Testis (tissue), 3 donors: Measurements from ENCODE around the gene ANO4. TPM values are rescaled to one million over a fixed set of nuclear protein-coding genes. Genes with fewer than 3 reads are reported as not detected.

Experiments
- DNase-seq: peaks from one replicate; pipeline ENCODE4 v3.0.0-alpha.2; 2019
- H3K27ac ChIP-seq, 2 donors: fragments of 200-600 bp; sonication (generic); one replicate each; pipeline ENCODE4 v1.5.1; 2019
- H3K27me3 ChIP-seq: fragments of 200-600 bp; sonication (generic); one replicate; pipeline ENCODE4 v1.5.1; 2019
- H3K36me3 ChIP-seq: fragments of 200-600 bp; sonication (generic); one replicate; pipeline ENCODE4 v1.5.1; 2017; ENCODE audit warnings: low read depth; ENCODE audit errors: missing control alignments
- H3K4me1 ChIP-seq: fragments of 200-600 bp; sonication (generic); one replicate; pipeline ENCODE4 v1.5.1; 2019
- H3K4me3 ChIP-seq, 2 donors: fragments of 200-600 bp; sonication (generic); one replicate each; pipeline ENCODE4 v1.5.1; 2017 to 2019
- H3K9me3 ChIP-seq: fragments of 200-600 bp; sonication (generic); one replicate; pipeline ENCODE4 v1.5.1; 2017
- CTCF ChIP-seq, 3 experiments: fragments of 450-650 bp in 2 of 3; fragments of 200-600 bp in 1 of 3; sonication (generic) in 1 of 3; IDR thresholded peaks; one replicate each; pipeline ENCODE4 v1.5.1; 2016 to 2019; ENCODE audit warnings: antibody characterized with exemption in 3 of 3, mild to moderate bottlenecking in 2 of 3, moderate library complexity in 1 of 3
- POLR2A ChIP-seq: fragments of 450-650 bp; IDR thresholded peaks from one replicate; pipeline ENCODE4 v1.6.1; 2017; ENCODE audit warnings: antibody characterized with exemption, mild to moderate bottlenecking, moderate library complexity
- WGBS, 2 donors: methylation state at CpG; one replicate each; pipeline ENCODE4 v1.1.5; 2018; 5-methylcytosine and 5-hydroxymethylcytosine counted together
- intact Hi-C: fragments of 100-400 bp; cut with DNase I; formaldehyde crosslinking; loops from one replicate; pipeline ENCODE4 v1.15.1; 2023; ENCODE audit warnings: low total_unique reads
- polyA plus RNA-seq: library from polyadenylated mRNA; stranded (reverse); fragments of 350-450 nt; fragmentation: Illumina TruSeq; extraction: RNeasy Lipid Tissue Mini Kit (QIAGEN cat#74804); gene quantifications from one replicate; pipeline ENCODE4 v1.2.3, GENCODE V29; 2014; ENCODE audit warnings: low read depth, low replicate concordance; ENCODE audit not compliant: insufficient read depth
- total RNA-seq, 2 donors: library from RNA; depleted of rRNA; stranded (reverse); fragments of >200 nt; gene quantifications; one replicate each; pipeline ENCODE4 v1.2.3, GENCODE V29; 2016

ANO4 gene
- total and polyA plus RNA-seq, 3 donors from 2014 or later, result 2.4 to 13.0 (median 9.5) TPM

GRCh38 chr12:100953217-100953616 is 158.6 kb downstream of the ANO4 start:
- Histone ChIP-seq H3K36me3 (no peaks in the 10 kb centered on the region), H3K27ac (no peak overlapping the region), H3K27me3 (no peaks in the 10 kb centered on the region), H3K4me3 (no peak overlapping the region), H3K9me3 (no peaks in the 10 kb centered on the region), H3K4me1 (peaks cover 3% of the 10 kb centered on the region)
- TF ChIP-seq POLR2A, result no peak
- TF ChIP-seq CTCF (IDR thresholded peaks at IDR 0.05), result no peak
- no peak for DNase-seq
- intact Hi-C loops, result no loop called here

GRCh38 chr12:100953677-100954076 is 159.1 kb downstream of the ANO4 start:
- intact Hi-C loops, result no loop called here
- 79 to 90% methylated on average over 2 of the region's 2 CpGs for WGBS, 2 donors
- TF ChIP-seq POLR2A (no peak), CTCF (IDR thresholded peaks at IDR 0.05) (no peak)

GRCh38 chr12:100954118-100954517 is 159.5 kb downstream of the ANO4 start:
- WGBS, 2 donors, result 93 to 100% methylated on average over 3 of the region's 3 CpGs

More at GRCh38 chr12:100953677-100954076, 159.1 kb downstream of the ANO4 start:
- no peaks in the 10 kb centered on the region for H3K9me3 ChIP-seq
- no peak overlapping the region for H3K27ac ChIP-seq
- no peaks in the 10 kb centered on the region for H3K27me3 ChIP-seq
- H3K4me1 ChIP-seq, result peaks cover 3% of the 10 kb centered on the region
- H3K4me3 ChIP-seq, result no peak overlapping the region
- no peaks in the 10 kb centered on the region for H3K36me3 ChIP-seq
- DNase-seq, result no peak

GRCh38 chr12:100955139-100955538 is 160.6 kb downstream of the ANO4 start:
- Histone ChIP-seq H3K27ac (no peak overlapping the region), H3K9me3 (no peaks in the 10 kb centered on the region), H3K4me1 (peaks cover 3% of the 10 kb centered on the region), H3K4me3 (no peak overlapping the region), H3K36me3 (no peaks in the 10 kb centered on the region), H3K27me3 (no peaks in the 10 kb centered on the region)
- WGBS, 2 donors, result 68 to 84% methylated on average over 4 of the region's 4 CpGs
- DNase-seq, result no peak
- no peak for TF ChIP-seq CTCF (IDR thresholded peaks at IDR 0.05)
- TF ChIP-seq POLR2A, result no peak
- intact Hi-C loops, result no loop called here

More at GRCh38 chr12:100954118-100954517, 159.5 kb downstream of the ANO4 start:
- no peaks in the 10 kb centered on the region for H3K9me3 ChIP-seq
- H3K27me3 ChIP-seq, result no peaks in the 10 kb centered on the region
- no peak for TF ChIP-seq CTCF (IDR thresholded peaks at IDR 0.05)
- no peak for TF ChIP-seq POLR2A
- no peak for DNase-seq
- intact Hi-C loops, result no loop called here
- no peak overlapping the region for H3K27ac ChIP-seq
- no peaks in the 10 kb centered on the region for H3K36me3 ChIP-seq
- H3K4me3 ChIP-seq, result no peak overlapping the region
- peaks cover 3% of the 10 kb centered on the region for H3K4me1 ChIP-seq

- peaks cover 3% of the 10 kb centered on the region for H3K4me1 ChIP-seq
- TF ChIP-seq POLR2A (no peak), CTCF (IDR thresholded peaks at IDR 0.05) (no peak)
- no peak for DNase-seq
- H3K9me3 ChIP-seq, result no peaks in the 10 kb centered on the region
- H3K27me3 ChIP-seq, result no peaks in the 10 kb centered on the region
- 71 to 83% methylated on average over 5 of the region's 5 CpGs for WGBS, 2 donors
- H3K4me3 ChIP-seq, result no peak overlapping the region
- H3K27ac ChIP-seq, result no peak overlapping the region
- intact Hi-C loops, result no loop called here
- no peaks in the 10 kb centered on the region for H3K36me3 ChIP-seq
Measured at GRCh38 chr12:100956311-100956852, 161.8 kb downstream of the ANO4 start.
